Measurements from ENCODE around the gene GAGE10.
"Not testable (repeated sequence)": the region's sequence is repeated elsewhere in the genome, so short reads cannot be mapped to it uniquely, and the experiment has no call there.

The GAGE10 gene

DNA sequence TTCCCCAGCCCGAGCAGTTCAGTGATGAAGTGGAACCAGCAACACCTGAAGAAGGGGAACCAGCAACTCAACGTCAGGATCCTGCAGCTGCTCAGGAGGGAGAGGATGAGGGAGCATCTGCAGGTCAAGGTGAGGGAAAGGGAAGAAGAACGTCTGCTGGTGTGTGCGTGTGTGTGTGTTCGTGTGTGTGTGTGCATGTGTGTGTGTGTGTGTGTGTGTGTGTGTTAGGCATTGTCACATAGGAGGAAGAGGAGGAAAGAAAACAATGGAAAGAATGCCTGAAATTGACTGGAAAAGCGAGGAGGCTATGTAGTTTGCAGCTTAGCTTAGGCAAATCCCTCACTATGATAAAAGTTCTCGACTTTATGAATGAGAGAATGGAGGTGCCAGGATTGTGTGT, 20.3 kb downstream of the GAGE10 start:
- DNase-seq (ENCODE audit: low read depth in 3 of 3), result not testable (repeated sequence)

DNA sequence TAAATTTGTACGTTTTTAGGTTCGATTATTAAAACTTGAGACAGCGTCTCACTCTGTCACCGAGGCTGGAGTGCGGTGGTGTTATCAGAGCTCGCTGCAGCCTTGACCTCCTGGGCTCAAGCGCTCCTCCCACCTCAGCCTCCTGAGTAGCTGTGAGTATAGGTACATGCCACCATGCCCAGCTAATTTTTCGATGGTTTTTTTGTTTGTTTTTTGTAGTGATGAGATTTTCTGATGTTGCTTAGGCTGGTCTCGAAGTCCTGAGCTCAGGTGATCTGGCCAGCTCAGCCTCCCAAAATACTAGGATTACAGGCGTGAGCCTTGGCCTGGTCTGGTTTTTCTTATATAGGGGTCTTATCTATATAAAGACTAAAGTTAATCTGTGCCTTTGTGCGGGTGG, 27.0 kb downstream of the GAGE10 start:
- not testable (repeated sequence) for DNase-seq (ENCODE audit: low read depth in 3 of 3)

DNA sequence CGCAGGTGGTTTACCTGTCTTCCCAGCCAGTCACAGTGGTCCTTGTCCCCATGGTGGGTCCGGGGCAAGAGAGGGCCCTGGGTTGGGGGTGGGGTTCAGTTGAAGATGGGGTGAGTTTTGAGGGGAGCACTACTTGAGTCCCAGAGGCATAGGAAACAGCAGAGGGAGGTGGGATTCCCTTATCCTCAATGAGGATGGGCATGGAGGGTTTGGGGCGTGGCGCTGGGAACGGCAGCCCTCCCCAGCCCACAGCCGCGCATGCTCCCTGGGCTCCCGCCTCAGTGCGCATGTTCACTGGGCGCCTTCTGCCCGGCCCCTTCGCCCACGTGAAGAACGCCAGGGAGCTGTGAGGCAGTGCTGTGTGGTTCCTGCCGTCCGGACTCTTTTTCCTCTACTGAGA, 27.8 kb downstream of the GAGE10 start, which contains the start of gene GAGE13:
GAGE13 (plus strand) TSS at position 301 of the 400 bp plus-strand sequence. CDS start 1,156 bp downstream, outside the sequence.
- not testable (repeated sequence) for DNase-seq (ENCODE audit: low read depth in 3 of 3)

DNA sequence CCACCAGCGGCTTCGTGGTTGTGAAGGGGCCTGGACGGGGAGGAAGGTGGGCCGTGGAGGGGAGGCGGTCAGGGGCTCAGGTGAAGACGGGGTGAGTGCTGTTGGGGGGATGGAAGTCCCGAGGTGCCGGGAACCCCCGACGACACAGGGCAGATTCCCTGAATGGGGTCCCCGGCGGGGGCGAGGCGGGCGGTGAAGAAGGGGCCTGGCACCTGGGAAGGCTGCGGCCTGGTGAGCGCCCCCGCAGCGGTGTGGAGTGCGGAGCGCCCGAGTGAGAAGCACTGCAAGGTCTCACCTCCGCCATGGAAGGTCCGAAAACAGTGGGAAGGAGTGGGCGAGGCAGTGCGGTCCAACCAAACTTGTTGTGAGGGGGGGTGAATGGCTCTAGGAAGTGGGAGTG, 28.4 kb downstream of the GAGE10 start:
- DNase-seq (ENCODE audit: low read depth in 3 of 3), result not testable (repeated sequence)

DNA sequence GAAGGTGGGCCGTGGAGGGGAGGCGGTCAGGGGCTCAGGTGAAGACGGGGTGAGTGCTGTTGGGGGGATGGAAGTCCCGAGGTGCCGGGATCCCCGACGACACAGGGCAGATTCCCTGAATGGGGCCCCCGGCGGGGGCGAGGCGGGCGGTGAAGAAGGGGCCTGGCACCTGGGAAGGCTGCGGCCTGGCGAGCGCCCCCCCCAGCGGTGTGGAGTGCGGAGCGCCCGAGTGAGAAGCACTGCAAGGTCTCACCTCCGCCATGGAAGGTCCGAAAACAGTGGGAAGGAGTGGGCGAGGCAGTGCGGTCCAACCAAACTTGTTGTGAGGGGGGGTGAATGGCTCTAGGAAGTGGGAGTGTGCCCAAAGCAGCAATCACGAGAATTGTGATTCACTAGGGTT, 38.0 kb downstream of the GAGE10 start:
- not testable (repeated sequence) for DNase-seq (ENCODE audit: low read depth in 3 of 3)

DNA sequence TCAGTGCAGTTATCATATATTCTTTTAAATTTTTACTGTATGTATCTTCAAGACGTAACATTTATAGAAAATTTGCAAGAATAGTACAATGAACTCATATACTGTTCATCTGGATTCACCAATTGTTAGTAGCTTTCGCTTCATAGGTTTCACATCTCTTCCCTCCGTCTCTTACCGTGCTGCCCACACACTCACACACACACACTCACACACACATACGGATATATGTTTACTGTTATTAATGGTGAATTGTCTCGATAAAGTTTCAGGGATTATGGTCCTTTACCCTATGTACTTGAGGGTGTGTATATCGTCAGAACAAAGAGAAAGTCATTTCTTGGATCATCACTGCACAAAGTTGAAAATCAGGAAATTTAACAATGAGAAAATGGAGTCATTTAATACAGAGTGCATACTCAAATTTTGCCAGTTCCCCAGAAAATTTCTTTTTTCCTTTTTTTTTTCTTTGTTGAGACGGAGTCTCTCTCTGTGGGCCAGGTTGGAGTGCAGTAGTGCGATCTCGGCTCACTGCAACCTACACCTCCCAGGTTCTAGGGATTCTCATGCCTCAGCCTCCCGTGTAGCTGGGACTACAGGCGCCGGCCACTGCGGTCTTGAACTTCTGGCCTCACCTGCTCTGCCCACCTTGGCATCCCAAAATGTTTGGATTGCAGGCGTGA, 41.2 kb downstream of the GAGE10 start:
- not testable (repeated sequence) for DNase-seq (ENCODE audit: low read depth in 3 of 3)

DNA sequence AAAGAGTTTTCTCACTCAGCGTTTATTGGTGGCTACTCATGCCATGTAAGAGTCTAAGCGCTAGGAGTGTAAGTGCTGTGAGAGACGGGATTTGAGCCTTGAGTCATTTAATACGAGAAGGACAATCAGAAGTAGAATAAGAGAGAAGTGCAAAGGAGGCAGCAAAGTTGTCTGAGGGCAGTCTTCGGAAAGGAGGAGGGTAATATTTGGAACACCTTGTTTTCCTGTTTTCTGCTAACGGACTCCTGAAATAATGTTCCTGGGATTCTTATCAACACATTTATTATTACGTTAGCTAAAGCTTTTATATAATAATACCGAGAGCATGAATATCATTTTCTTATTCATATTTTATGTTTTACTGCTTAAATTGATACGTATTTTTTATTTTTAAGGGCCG, 42.0 kb downstream of the GAGE10 start:
- not testable (repeated sequence) for DNase-seq (ENCODE audit: low read depth in 3 of 3)

DNA sequence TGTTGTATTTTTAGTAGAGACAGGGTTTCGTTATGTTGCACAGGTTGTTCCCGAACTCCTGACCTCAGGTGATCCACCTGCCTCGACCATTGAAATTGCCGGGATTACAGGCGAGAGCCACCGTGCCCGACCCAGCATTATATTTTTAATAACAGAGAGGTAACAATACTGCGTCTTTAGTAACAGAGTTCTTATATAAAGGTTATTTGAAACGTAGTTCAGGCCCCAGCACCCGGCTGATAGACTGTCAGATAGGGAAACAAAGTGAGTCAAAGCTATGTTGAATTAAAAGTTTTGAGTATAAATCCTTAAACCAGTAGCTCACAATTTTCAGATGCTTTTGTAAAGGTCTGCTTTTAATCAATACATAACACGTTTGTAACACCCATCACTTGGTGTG, 42.7 kb downstream of the GAGE10 start:
- DNase-seq (ENCODE audit: low read depth in 3 of 3), result not testable (repeated sequence)
